K562 (cell line): Measurements from ENCODE around the gene ACBD6. TPM values are rescaled to one million over a fixed set of nuclear protein-coding genes. Genes with fewer than 3 reads are reported as not detected.
A peak's percentile ranks its signal among the peaks of the same experiment; 100 is the strongest.

Experiments used
- ATF1 ChIP-seq, 2 experiments: fragments of 450-650 bp in 1 of 2; IDR thresholded peaks; 2 replicates each; pipeline ENCODE4 v1.6.1; 2016; ENCODE audit warnings: missing compliant biosample characterization in 1 of 2, missing genetic modification characterization in 1 of 2
- CBFA2T2 ChIP-seq: fragments of 450-650 bp; conservative IDR thresholded peaks from 2 replicates; pipeline ENCODE4 v1.6.1; 2017; ENCODE audit warnings: mild to moderate bottlenecking
- CC2D1A ChIP-seq: fragments of 450-650 bp; IDR thresholded peaks from 2 replicates; pipeline ENCODE4 v1.6.1; 2017; ENCODE audit warnings: mild to moderate bottlenecking
- ETV5 ChIP-seq: sonication (generic); formaldehyde crosslinking; IDR thresholded peaks from 2 replicates; pipeline ENCODE4 v1.4.0; 2020; ENCODE audit warnings: low read depth, mild to moderate bottlenecking, missing genetic modification reagents
- HNRNPK ChIP-seq: fragments of 200-400 bp; formaldehyde crosslinking; IDR thresholded peaks from one replicate; pipeline ENCODE4 v1.6.1; 2018; ENCODE audit warnings: mild to moderate bottlenecking, low read depth, low read length; ENCODE audit not compliant: poor library complexity, severe bottlenecking
- HNRNPL ChIP-seq: fragments of 200-400 bp; formaldehyde crosslinking; IDR thresholded peaks from 2 replicates; pipeline ENCODE4 v1.6.1; 2017; ENCODE audit warnings: low read depth, mild to moderate bottlenecking, low read length
- ILK ChIP-seq: fragments of 450-650 bp; IDR thresholded peaks from 2 replicates; pipeline ENCODE4 v1.6.1; 2016; ENCODE audit warnings: missing genetic modification characterization, low read depth, mild to moderate bottlenecking, missing compliant biosample characterization, moderate library complexity, borderline replicate concordance
- KDM4B ChIP-seq, 2 experiments: fragments of 450-650 bp in 1 of 2; sonication (generic) in 1 of 2; IDR thresholded peaks; 2 replicates each; pipeline ENCODE4 v1.6.1; 2016 to 2017; ENCODE audit warnings: borderline replicate concordance in 2 of 2, antibody characterized with exemption in 1 of 2, low read depth in 1 of 2, mild to moderate bottlenecking in 1 of 2
- NELFE ChIP-seq: IDR thresholded peaks from 2 replicates; pipeline ENCODE4 v1.6.1; 2011; ENCODE audit warnings: mild to moderate bottlenecking; ENCODE audit not compliant: insufficient read depth, insufficient read length
- RAD51 ChIP-seq: fragments of 450-650 bp; IDR thresholded peaks from 2 replicates; pipeline ENCODE4 v1.7.1; 2016; ENCODE audit warnings: low read depth, mild to moderate bottlenecking, borderline replicate concordance
- RBM17 ChIP-seq: fragments of 200-400 bp; formaldehyde crosslinking; IDR thresholded peaks from 2 replicates; pipeline ENCODE4 v1.6.1; 2017; ENCODE audit warnings: low read depth, mild to moderate bottlenecking, low read length, borderline replicate concordance
- SAFB ChIP-seq: fragments of 200-400 bp; formaldehyde crosslinking; IDR thresholded peaks from 2 replicates; pipeline ENCODE4 v1.6.1; 2017; ENCODE audit warnings: low read depth, low read length, borderline replicate concordance
- TAF9B ChIP-seq: fragments of 450-650 bp; IDR thresholded peaks from 2 replicates; pipeline ENCODE4 v1.6.1; 2018; ENCODE audit warnings: mild to moderate bottlenecking; ENCODE audit not compliant: partially characterized antibody
- ZBED1 ChIP-seq: IDR thresholded peaks from 2 replicates; pipeline ENCODE4 v1.6.1; 2014
- ZBTB33 ChIP-seq: sonication (generic); formaldehyde crosslinking; IDR thresholded peaks from 2 replicates; pipeline ENCODE4 v1.8.1; 2023; ENCODE audit warnings: mild to moderate bottlenecking, missing genetic modification reagents
- ZNF263 ChIP-seq: sonication (generic); formaldehyde crosslinking; IDR thresholded peaks from 2 replicates; pipeline ENCODE4 v1.8.0; 2022; ENCODE audit warnings: mild to moderate bottlenecking, missing genetic modification reagents, borderline replicate concordance
- polyA plus RNA-seq, 8 experiments: library from polyadenylated mRNA; depleted of rRNA in 4 of 8; stranded (reverse) in 5 of 8; unstranded in 3 of 8; fragments of >200 nt; fragmentation: Nextera tagmentation in 2 of 8; fragmentation: Illumina TruSeq in 1 of 8; extraction: Ambion mirVana in 2 of 8; extraction: Trizol in 1 of 8; gene quantifications; 2 replicates each; pipeline versions ENCODE4 v1.2.1 to v1.2.3, GENCODE V29; 2011 to 2014; ENCODE audit warnings: inconsistent platforms in 1 of 8, missing spikeins in 1 of 8
- total RNA-seq, 7 experiments: library from RNA; depleted of rRNA in 6 of 7; stranded (reverse); fragments of >200 nt in 6 of 7; fragmentation: Illumina TruSeq in 2 of 7; extraction: Trizol in 2 of 7; gene quantifications; 2 replicates each; pipeline versions ENCODE4 v1.2.1 to v1.2.3, GENCODE V29; 2011 to 2021; ENCODE audit warnings: low replicate concordance in 1 of 7
- TF ChIP-seq, protein P1 (sequence below): fragments of 450-650 bp; IDR thresholded peaks from 2 replicates; pipeline ENCODE4 v1.7.1; 2018; ENCODE audit warnings: mild to moderate bottlenecking, low read depth; ENCODE audit not compliant: partially characterized antibody
- TF ChIP-seq, protein P2 (sequence below): sonication (generic); formaldehyde crosslinking; IDR thresholded peaks from 2 replicates; pipeline ENCODE4 v1.8.0; 2023; ENCODE audit warnings: mild to moderate bottlenecking, missing genetic modification reagents

Gene ACBD6
- total and polyA plus RNA-seq, 9 of the 15 experiments (the other 6 are each of a cell fraction or from before 2014, with no cell fraction given), result 16.9 to 107 (median 77.7) TPM

- TF ChIP-seq, protein P1, sequence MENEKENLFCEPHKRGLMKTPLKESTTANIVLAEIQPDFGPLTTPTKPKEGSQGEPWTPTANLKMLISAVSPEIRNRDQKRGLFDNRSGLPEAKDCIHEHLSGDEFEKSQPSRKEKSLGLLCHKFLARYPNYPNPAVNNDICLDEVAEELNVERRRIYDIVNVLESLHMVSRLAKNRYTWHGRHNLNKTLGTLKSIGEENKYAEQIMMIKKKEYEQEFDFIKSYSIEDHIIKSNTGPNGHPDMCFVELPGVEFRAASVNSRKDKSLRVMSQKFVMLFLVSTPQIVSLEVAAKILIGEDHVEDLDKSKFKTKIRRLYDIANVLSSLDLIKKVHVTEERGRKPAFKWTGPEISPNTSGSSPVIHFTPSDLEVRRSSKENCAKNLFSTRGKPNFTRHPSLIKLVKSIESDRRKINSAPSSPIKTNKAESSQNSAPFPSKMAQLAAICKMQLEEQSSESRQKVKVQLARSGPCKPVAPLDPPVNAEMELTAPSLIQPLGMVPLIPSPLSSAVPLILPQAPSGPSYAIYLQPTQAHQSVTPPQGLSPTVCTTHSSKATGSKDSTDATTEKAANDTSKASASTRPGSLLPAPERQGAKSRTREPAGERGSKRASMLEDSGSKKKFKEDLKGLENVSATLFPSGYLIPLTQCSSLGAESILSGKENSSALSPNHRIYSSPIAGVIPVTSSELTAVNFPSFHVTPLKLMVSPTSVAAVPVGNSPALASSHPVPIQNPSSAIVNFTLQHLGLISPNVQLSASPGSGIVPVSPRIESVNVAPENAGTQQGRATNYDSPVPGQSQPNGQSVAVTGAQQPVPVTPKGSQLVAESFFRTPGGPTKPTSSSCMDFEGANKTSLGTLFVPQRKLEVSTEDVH, result peak; percentile 61
- TF ChIP-seq, protein P2, sequence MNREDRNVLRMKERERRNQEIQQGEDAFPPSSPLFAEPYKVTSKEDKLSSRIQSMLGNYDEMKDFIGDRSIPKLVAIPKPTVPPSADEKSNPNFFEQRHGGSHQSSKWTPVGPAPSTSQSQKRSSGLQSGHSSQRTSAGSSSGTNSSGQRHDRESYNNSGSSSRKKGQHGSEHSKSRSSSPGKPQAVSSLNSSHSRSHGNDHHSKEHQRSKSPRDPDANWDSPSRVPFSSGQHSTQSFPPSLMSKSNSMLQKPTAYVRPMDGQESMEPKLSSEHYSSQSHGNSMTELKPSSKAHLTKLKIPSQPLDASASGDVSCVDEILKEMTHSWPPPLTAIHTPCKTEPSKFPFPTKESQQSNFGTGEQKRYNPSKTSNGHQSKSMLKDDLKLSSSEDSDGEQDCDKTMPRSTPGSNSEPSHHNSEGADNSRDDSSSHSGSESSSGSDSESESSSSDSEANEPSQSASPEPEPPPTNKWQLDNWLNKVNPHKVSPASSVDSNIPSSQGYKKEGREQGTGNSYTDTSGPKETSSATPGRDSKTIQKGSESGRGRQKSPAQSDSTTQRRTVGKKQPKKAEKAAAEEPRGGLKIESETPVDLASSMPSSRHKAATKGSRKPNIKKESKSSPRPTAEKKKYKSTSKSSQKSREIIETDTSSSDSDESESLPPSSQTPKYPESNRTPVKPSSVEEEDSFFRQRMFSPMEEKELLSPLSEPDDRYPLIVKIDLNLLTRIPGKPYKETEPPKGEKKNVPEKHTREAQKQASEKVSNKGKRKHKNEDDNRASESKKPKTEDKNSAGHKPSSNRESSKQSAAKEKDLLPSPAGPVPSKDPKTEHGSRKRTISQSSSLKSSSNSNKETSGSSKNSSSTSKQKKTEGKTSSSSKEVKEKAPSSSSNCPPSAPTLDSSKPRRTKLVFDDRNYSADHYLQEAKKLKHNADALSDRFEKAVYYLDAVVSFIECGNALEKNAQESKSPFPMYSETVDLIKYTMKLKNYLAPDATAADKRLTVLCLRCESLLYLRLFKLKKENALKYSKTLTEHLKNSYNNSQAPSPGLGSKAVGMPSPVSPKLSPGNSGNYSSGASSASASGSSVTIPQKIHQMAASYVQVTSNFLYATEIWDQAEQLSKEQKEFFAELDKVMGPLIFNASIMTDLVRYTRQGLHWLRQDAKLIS, result peak; percentile 96
- peak in 1 of 2 experiments; percentile 90; a peak in 2 of 4 replicates for TF ChIP-seq KDM4B (IDR thresholded peaks at IDR 0.05; ENCODE audit: borderline replicate concordance in 2 of 2, low read depth in 1 of 2)
- peak; percentile 66; the same call in 1 of the 2 replicates for TF ChIP-seq CC2D1A
- TF ChIP-seq TAF9B, result peak; percentile 97
- peak; percentile 81 for TF ChIP-seq ZNF263 (CRISPR knock-in tag)
- TF ChIP-seq ZBED1, result peak; percentile 32
- no peak for TF ChIP-seq RBM17
- peak; percentile 48 for TF ChIP-seq HNRNPK
- no peak for TF ChIP-seq SAFB
- TF ChIP-seq NELFE, result no peak
- peak; percentile 82 for TF ChIP-seq ETV5 (CRISPR knock-in tag)
- TF ChIP-seq ZBTB33, result peak; percentile 84; the same call in 1 of the 2 replicates
- TF ChIP-seq ATF1 (CRISPR knock-in tag; IDR thresholded peaks at IDR 0.05), result no peak
- TF ChIP-seq ATF1 (tag; IDR thresholded peaks at IDR 0.05), result peak; percentile 93
- TF ChIP-seq CBFA2T2, result peak; percentile 70
- no peak for TF ChIP-seq ILK
- peak; percentile 88; the same call in 1 of the 2 replicates for TF ChIP-seq HNRNPL
- TF ChIP-seq RAD51, result peak; percentile 95
Observed at GRCh38 chr1:180502361-180503279, at the start of gene ACBD6 (continued).
